HepG2 (cell line): Measurements from ENCODE around the gene MACROD2. TPM values are rescaled to one million over a fixed set of nuclear protein-coding genes. Genes with fewer than 3 reads are reported as not detected.

ENCODE experiments used
- ARID5B ChIP-seq: IDR thresholded peaks from 2 replicates; pipeline ENCODE4 v1.4.0; 2020; ENCODE audit warnings: mild to moderate bottlenecking, missing genetic modification reagents
- ARNTL ChIP-seq: sonication (generic); formaldehyde crosslinking; IDR thresholded peaks from 2 replicates; pipeline ENCODE4 v1.4.0; 2020; ENCODE audit warnings: mild to moderate bottlenecking, missing genetic modification reagents
- CBX2 ChIP-seq, 2 experiments: fragments of 200-600 bp in 1 of 2; sonication (generic); formaldehyde crosslinking in 1 of 2; IDR thresholded peaks; 2 replicates each; pipeline versions ENCODE4 v1.7.0 to v1.8.1; 2018 to 2022; ENCODE audit warnings: low read depth in 2 of 2, low read length in 1 of 2, mild to moderate bottlenecking in 1 of 2, missing genetic modification reagents in 1 of 2
- ELF1 ChIP-seq: sonication (generic); formaldehyde crosslinking; IDR thresholded peaks from 2 replicates; pipeline ENCODE4 v1.4.0; 2020; ENCODE audit warnings: missing genetic modification reagents
- ETV6 ChIP-seq: sonication (generic); formaldehyde crosslinking; conservative IDR thresholded peaks from 2 replicates; pipeline ENCODE4 v1.4.0; 2020; ENCODE audit warnings: missing genetic modification reagents
- FOXO4 ChIP-seq: sonication (generic); formaldehyde crosslinking; conservative IDR thresholded peaks from 2 replicates; pipeline ENCODE4 v1.8.1; 2023; ENCODE audit warnings: missing genetic modification reagents
- HNRNPK ChIP-seq: fragments of 200-400 bp; formaldehyde crosslinking; IDR thresholded peaks from 2 replicates; pipeline ENCODE4 v1.6.1; 2018; ENCODE audit warnings: low read length, low read depth, moderate library complexity, mild to moderate bottlenecking; ENCODE audit not compliant: poor library complexity, severe bottlenecking
- KLF16 ChIP-seq, 2 experiments: sonication (generic) in 1 of 2; formaldehyde crosslinking in 1 of 2; IDR thresholded peaks; 2 replicates each; pipeline versions ENCODE4 v1.6.1 to v1.8.0; 2016 to 2023; ENCODE audit warnings: missing genetic modification reagents in 2 of 2, missing compliant biosample characterization in 1 of 2
- PAF1 ChIP-seq: IDR thresholded peaks from 2 replicates; pipeline ENCODE4 v1.6.1; 2016; ENCODE audit warnings: missing genetic modification reagents, missing compliant biosample characterization
- POGZ ChIP-seq: sonication (generic); formaldehyde crosslinking; IDR thresholded peaks from 2 replicates; pipeline ENCODE4 v1.4.0; 2020; ENCODE audit warnings: mild to moderate bottlenecking, missing genetic modification reagents
- PRDM15 ChIP-seq: sonication (generic); formaldehyde crosslinking; IDR thresholded peaks from 2 replicates; pipeline ENCODE4 v1.4.0; 2020; ENCODE audit warnings: missing genetic modification reagents
- PRPF4 ChIP-seq: fragments of 200-400 bp; formaldehyde crosslinking; IDR thresholded peaks from 2 replicates; pipeline ENCODE4 v1.6.1; 2016; ENCODE audit warnings: low read length, low read depth; ENCODE audit not compliant: poor library complexity, severe bottlenecking
- RBM22 ChIP-seq: fragments of 200-400 bp; formaldehyde crosslinking; optimal IDR thresholded peaks from 2 replicates; pipeline ENCODE3; 2017; ENCODE audit warnings: mild to moderate bottlenecking, low read length, moderate library complexity
- SOX5 ChIP-seq: IDR thresholded peaks from 2 replicates; pipeline ENCODE4 v1.6.1; 2016; ENCODE audit warnings: borderline replicate concordance
- ZIK1 ChIP-seq: sonication (generic); formaldehyde crosslinking; IDR thresholded peaks from 2 replicates; pipeline ENCODE4 v1.5.0; 2020; ENCODE audit warnings: mild to moderate bottlenecking, low read depth, missing genetic modification reagents, borderline replicate concordance
- ZNF160 ChIP-seq: sonication (generic); formaldehyde crosslinking; IDR thresholded peaks from 2 replicates; pipeline ENCODE4 v1.8.0; 2022; ENCODE audit warnings: mild to moderate bottlenecking, inconsistent platforms, missing genetic modification reagents
- ZNF253 ChIP-seq: sonication (generic); formaldehyde crosslinking; IDR thresholded peaks from 2 replicates; pipeline ENCODE4 v1.8.0; 2022; ENCODE audit warnings: mild to moderate bottlenecking, missing genetic modification reagents, borderline replicate concordance
- ZNF607 ChIP-seq: sonication (generic); formaldehyde crosslinking; IDR thresholded peaks from 2 replicates; pipeline ENCODE4 v1.5.1; 2020; ENCODE audit warnings: missing genetic modification reagents, mild to moderate bottlenecking, borderline replicate concordance
- ZNF644 ChIP-seq: IDR thresholded peaks from 2 replicates; pipeline ENCODE4 v1.6.1; 2016; ENCODE audit warnings: low read depth
- ZNF790 ChIP-seq: sonication (generic); formaldehyde crosslinking; IDR thresholded peaks from 2 replicates; pipeline ENCODE4 v1.8.0; 2022; ENCODE audit warnings: missing genetic modification reagents, mild to moderate bottlenecking, borderline replicate concordance
- polyA plus RNA-seq, 8 experiments: library from polyadenylated mRNA; depleted of rRNA in 3 of 8; stranded (reverse) in 7 of 8; unstranded in 1 of 8; fragments of >200 nt; fragmentation: Illumina TruSeq in 4 of 8; extraction: Trizol in 4 of 8; gene quantifications; 2 replicates each; pipeline versions ENCODE4 v1.2.1 to v1.2.3, GENCODE V29; 2011 to 2016; ENCODE audit warnings: low read depth in 4 of 8, missing spikeins in 1 of 8, mixed read lengths in 1 of 8; ENCODE audit not compliant: insufficient read depth in 1 of 8
- total RNA-seq, 5 experiments: library from RNA; depleted of rRNA; stranded (reverse); fragments of >200 nt; fragmentation: Illumina TruSeq; extraction: Trizol; gene quantifications; 2 replicates each; pipeline ENCODE4 v1.2.3, GENCODE V29; 2016; ENCODE audit warnings: low read depth in 1 of 5

Gene MACROD2
- total and polyA plus RNA-seq, 2 of the 13 experiments (the other 11 are each of a cell fraction or from before 2014, with no cell fraction given): 0.13 to 0.51 TPM

GRCh38 chr20:14986026-14986655 lies 990.8 kb downstream of the MACROD2 start (continued):
- TF ChIP-seq ELF1 (CRISPR knock-in tag) (peak; percentile 82; the same call in 1 of the 2 replicates), ZNF253 (CRISPR knock-in tag) (no peak), ZNF790 (CRISPR knock-in tag) (no peak), PAF1 (CRISPR knock-in tag) (peak; percentile 43; the same call in 1 of the 2 replicates), PRPF4 (no peak), ZNF607 (CRISPR knock-in tag) (peak; percentile 55; the same call in 1 of the 2 replicates), ETV6 (CRISPR knock-in tag) (no peak), FOXO4 (CRISPR knock-in tag) (no peak), RBM22 (no peak), ZNF160 (CRISPR knock-in tag) (no peak), ARID5B (peak; percentile 98), PRDM15 (CRISPR knock-in tag) (no peak), ZIK1 (no peak), HNRNPK (no peak), ZNF644 (CRISPR knock-in tag) (peak; percentile 98), POGZ (CRISPR knock-in tag) (peak; percentile 94), CBX2 (IDR thresholded peaks at IDR 0.05; ENCODE audit: low read depth, low read length) (no peak), CBX2 (CRISPR knock-in tag; IDR thresholded peaks at IDR 0.05; ENCODE audit: low read depth) (no peak; the same call in 1 of the 2 replicates), SOX5 (peak; percentile 90; the same call in 1 of the 2 replicates), ARNTL (peak; percentile 68), KLF16 (CRISPR knock-in tag; IDR thresholded peaks at IDR 0.05) (peak in 1 of 2 experiments; percentile 91; a peak in 1 of 4 replicates)
